SK-N-MC (cell line): ENCODE data around the gene PRDM7.

ENCODE experiments used
- DNase-seq: peaks from one replicate; pipeline ENCODE4 v3.0.0-alpha.2; 2011; ENCODE audit warnings: low read depth, low spot score
- H3K27ac ChIP-seq: fragments of 200-600 bp; sonication (generic); 2 replicates; pipeline ENCODE4 v1.5.1; 2016; ENCODE audit warnings: mixed run types
- H3K36me3 ChIP-seq: fragments of 200-600 bp; sonication (generic); 2 replicates; pipeline ENCODE4 v1.6.1; 2017; ENCODE audit warnings: antibody characterized with exemption, low read length, mixed read lengths; ENCODE audit not compliant: insufficient read depth
- H3K4me3 ChIP-seq: fragments of 200-600 bp; sonication (generic); 2 replicates; pipeline ENCODE4 v1.5.1; 2016
- H3K9ac ChIP-seq: fragments of 200-600 bp; sonication (generic); 2 replicates; pipeline ENCODE4 v1.8.0; 2017; ENCODE audit warnings: mixed run types, mixed read lengths; ENCODE audit not compliant: insufficient read length
- H3K9me3 ChIP-seq: fragments of 200-600 bp; sonication (generic); 2 replicates; pipeline ENCODE4 v1.6.1; 2017; ENCODE audit warnings: low read depth, mild to moderate bottlenecking, antibody characterized with exemption, low read length, moderate library complexity, mixed read lengths
- EZH2 ChIP-seq: fragments of 200-600 bp; sonication (generic); IDR thresholded peaks from one replicate; pipeline ENCODE4 v1.6.1; 2017; ENCODE audit warnings: antibody characterized with exemption
- FOXP2 ChIP-seq: optimal IDR thresholded peaks from 2 replicates; pipeline ENCODE3; 2011; ENCODE audit warnings: mild to moderate bottlenecking, moderate library complexity; ENCODE audit not compliant: insufficient read depth; ENCODE audit errors: extremely low read length, control extremely low read depth
- POLR2AphosphoS5 ChIP-seq: IDR thresholded peaks from 2 replicates; pipeline ENCODE4 v1.6.1; 2012; ENCODE audit warnings: mild to moderate bottlenecking, low read depth, low read length, borderline replicate concordance

PRDM7 gene

GRCh38 chr16:90040152-90041023 is 36.7 kb downstream of the PRDM7 start:
- Histone ChIP-seq H3K9ac (no peak overlapping the region), H3K9me3 (no peaks in the 10 kb centered on the region), H3K4me3 (no peak overlapping the region), H3K27ac (no peak overlapping the region), H3K36me3 (peaks cover 6% of the 10 kb centered on the region; the same call in 1 of the 2 replicates)
- DNase-seq: no peak
- TF ChIP-seq POLR2AphosphoS5 (no peak), EZH2 (no peak), FOXP2 (no peak)

GRCh38 chr16:90037276-90037675 is 39.9 kb downstream of the PRDM7 start:
- Histone ChIP-seq H3K27ac (no peak overlapping the region; the same call in 1 of the 2 replicates), H3K36me3 (peaks cover 6% of the 10 kb centered on the region; the same call in 1 of the 2 replicates), H3K9ac (no peak overlapping the region), H3K9me3 (no peaks in the 10 kb centered on the region), H3K4me3 (no peak overlapping the region)
- no peak for DNase-seq
- TF ChIP-seq FOXP2: no peak
- no peak for TF ChIP-seq EZH2
- TF ChIP-seq POLR2AphosphoS5: no peak

- H3K4me3 ChIP-seq: no peak overlapping the region
- peak overlapping the region; percentile 54; the same call in 1 of the 2 replicates for H3K27ac ChIP-seq
- H3K36me3 ChIP-seq: peaks cover 6% of the 10 kb centered on the region; the same call in 1 of the 2 replicates
- DNase-seq: no peak
- TF ChIP-seq POLR2AphosphoS5 (no peak), FOXP2 (no peak), EZH2 (no peak)
- no peak overlapping the region for H3K9ac ChIP-seq
- no peaks in the 10 kb centered on the region for H3K9me3 ChIP-seq
Measured at GRCh38 chr16:90035902-90036301, 41.2 kb downstream of the PRDM7 start.

GRCh38 chr16:90034504-90034903 is 42.6 kb downstream of the PRDM7 start:
- DNase-seq: no peak
- Histone ChIP-seq H3K9me3 (no peaks in the 10 kb centered on the region), H3K4me3 (no peak overlapping the region), H3K27ac (no peak overlapping the region), H3K9ac (no peak overlapping the region), H3K36me3 (peaks cover 6% of the 10 kb centered on the region; the same call in 1 of the 2 replicates)
- TF ChIP-seq POLR2AphosphoS5: no peak
- no peak for TF ChIP-seq EZH2
- TF ChIP-seq FOXP2: no peak

GRCh38 chr16:90033387-90033786 is 43.7 kb downstream of the PRDM7 start:
- H3K36me3 ChIP-seq: peaks cover 6% of the 10 kb centered on the region; the same call in 1 of the 2 replicates
- H3K27ac ChIP-seq: peak overlapping the region; percentile 50; the same call in 1 of the 2 replicates
- no peaks in the 10 kb centered on the region for H3K9me3 ChIP-seq

GRCh38 chr16:90032674-90033331 is 44.3 kb downstream of the PRDM7 start:
- Histone ChIP-seq H3K9ac (no peak overlapping the region), H3K36me3 (peaks cover 6% of the 10 kb centered on the region; the same call in 1 of the 2 replicates), H3K27ac (peak overlapping the region; percentile 50; the same call in 1 of the 2 replicates), H3K9me3 (no peaks in the 10 kb centered on the region), H3K4me3 (no peak overlapping the region)
- no peak for DNase-seq
- TF ChIP-seq EZH2 (no peak), FOXP2 (no peak), POLR2AphosphoS5 (no peak)

More at GRCh38 chr16:90033387-90033786, 43.7 kb downstream of the PRDM7 start:
- TF ChIP-seq POLR2AphosphoS5 (no peak), EZH2 (no peak), FOXP2 (no peak)
- DNase-seq: no peak
- Histone ChIP-seq H3K4me3 (no peak overlapping the region), H3K9ac (no peak overlapping the region)

- Histone ChIP-seq H3K36me3 (0 out of 2 replicates have a peak, but pooled peaks cover 3% of the 10 kb centered on the region), H3K9me3 (no peaks in the 10 kb centered on the region), H3K9ac (no peak overlapping the region), H3K27ac (no peak overlapping the region), H3K4me3 (no peak overlapping the region)
- no peak for TF ChIP-seq POLR2AphosphoS5
- no peak for TF ChIP-seq EZH2
- no peak for TF ChIP-seq FOXP2
- DNase-seq: no peak
Measured at GRCh38 chr16:90031931-90032673, 45.0 kb downstream of the PRDM7 start.

- no peak overlapping the region for H3K9ac ChIP-seq
- TF ChIP-seq POLR2AphosphoS5 (no peak), FOXP2 (no peak), EZH2 (no peak)
- H3K36me3 ChIP-seq: no peaks in the 10 kb centered on the region
- no peak for DNase-seq
- no peak overlapping the region for H3K27ac ChIP-seq
- no peak overlapping the region for H3K4me3 ChIP-seq
- no peaks in the 10 kb centered on the region for H3K9me3 ChIP-seq
Measured at GRCh38 chr16:90031186-90031930, 45.8 kb downstream of the PRDM7 start.
